ENCODE data around the gene HAND1.

Gene HAND1

GRCh38 chr5:154483654-154484392 lies 5.8 kb upstream of the HAND1 start:
- H3K27me3 ChIP-seq (ENCODE audit: insufficient read depth, poor library complexity, severe bottlenecking) = peaks cover 87% of the 10 kb centered on the region
- no peak for DNase-seq (ENCODE audit: low read depth in 1 of 2, low spot score in 1 of 2)
- no peak overlapping the region for H3K27ac ChIP-seq (replicated peaks)
- TF ChIP-seq GABPA (IDR thresholded peaks at IDR 0.05; ENCODE audit: low read depth) (no peak), CTCF (IDR thresholded peaks at IDR 0.05; ENCODE audit: insufficient read depth, low read length) (no peak), SPI1 (IDR thresholded peaks at IDR 0.05; ENCODE audit: borderline replicate concordance, low read depth) (no peak), POLR2AphosphoS5 (IDR thresholded peaks at IDR 0.05; ENCODE audit: low read depth) (no peak)
- TF ChIP-seq, protein P1, sequence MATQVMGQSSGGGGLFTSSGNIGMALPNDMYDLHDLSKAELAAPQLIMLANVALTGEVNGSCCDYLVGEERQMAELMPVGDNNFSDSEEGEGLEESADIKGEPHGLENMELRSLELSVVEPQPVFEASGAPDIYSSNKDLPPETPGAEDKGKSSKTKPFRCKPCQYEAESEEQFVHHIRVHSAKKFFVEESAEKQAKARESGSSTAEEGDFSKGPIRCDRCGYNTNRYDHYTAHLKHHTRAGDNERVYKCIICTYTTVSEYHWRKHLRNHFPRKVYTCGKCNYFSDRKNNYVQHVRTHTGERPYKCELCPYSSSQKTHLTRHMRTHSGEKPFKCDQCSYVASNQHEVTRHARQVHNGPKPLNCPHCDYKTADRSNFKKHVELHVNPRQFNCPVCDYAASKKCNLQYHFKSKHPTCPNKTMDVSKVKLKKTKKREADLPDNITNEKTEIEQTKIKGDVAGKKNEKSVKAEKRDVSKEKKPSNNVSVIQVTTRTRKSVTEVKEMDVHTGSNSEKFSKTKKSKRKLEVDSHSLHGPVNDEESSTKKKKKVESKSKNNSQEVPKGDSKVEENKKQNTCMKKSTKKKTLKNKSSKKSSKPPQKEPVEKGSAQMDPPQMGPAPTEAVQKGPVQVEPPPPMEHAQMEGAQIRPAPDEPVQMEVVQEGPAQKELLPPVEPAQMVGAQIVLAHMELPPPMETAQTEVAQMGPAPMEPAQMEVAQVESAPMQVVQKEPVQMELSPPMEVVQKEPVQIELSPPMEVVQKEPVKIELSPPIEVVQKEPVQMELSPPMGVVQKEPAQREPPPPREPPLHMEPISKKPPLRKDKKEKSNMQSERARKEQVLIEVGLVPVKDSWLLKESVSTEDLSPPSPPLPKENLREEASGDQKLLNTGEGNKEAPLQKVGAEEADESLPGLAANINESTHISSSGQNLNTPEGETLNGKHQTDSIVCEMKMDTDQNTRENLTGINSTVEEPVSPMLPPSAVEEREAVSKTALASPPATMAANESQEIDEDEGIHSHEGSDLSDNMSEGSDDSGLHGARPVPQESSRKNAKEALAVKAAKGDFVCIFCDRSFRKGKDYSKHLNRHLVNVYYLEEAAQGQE (IDR thresholded peaks at IDR 0.05; ENCODE audit: insufficient replicate concordance, low read depth) = no peak
- H3K4me3 ChIP-seq (replicated peaks; ENCODE audit: insufficient read depth, low read length) = no peak overlapping the region

- H3K4me3 ChIP-seq (replicated peaks; ENCODE audit: insufficient read depth, low read length) = no peak overlapping the region
- no peak overlapping the region for H3K27ac ChIP-seq (replicated peaks)
- TF ChIP-seq, protein P1 (IDR thresholded peaks at IDR 0.05; ENCODE audit: insufficient replicate concordance, low read depth) = no peak
- no peak for TF ChIP-seq SPI1 (IDR thresholded peaks at IDR 0.05; ENCODE audit: borderline replicate concordance, low read depth)
- no peak for TF ChIP-seq POLR2AphosphoS5 (IDR thresholded peaks at IDR 0.05; ENCODE audit: low read depth)
- no peak for TF ChIP-seq GABPA (IDR thresholded peaks at IDR 0.05; ENCODE audit: low read depth)
- TF ChIP-seq CTCF (IDR thresholded peaks at IDR 0.05; ENCODE audit: insufficient read depth, low read length) = no peak
- no peak for DNase-seq (ENCODE audit: low read depth in 1 of 2, low spot score in 1 of 2)
- H3K27me3 ChIP-seq (ENCODE audit: insufficient read depth, poor library complexity, severe bottlenecking) = peaks cover 97% of the 10 kb centered on the region
These were observed 4.8 kb upstream of the HAND1 start for GRCh38 chr5:154482528-154483449.

- Histone ChIP-seq H3K4me3 (replicated peaks; ENCODE audit: insufficient read depth, low read length) (no peak overlapping the region), H3K27ac (replicated peaks) (no peak overlapping the region), H3K27me3 (ENCODE audit: insufficient read depth, poor library complexity, severe bottlenecking) (peaks cover 98% of the 10 kb centered on the region)
- DNase-seq (ENCODE audit: low read depth in 1 of 2, low spot score in 1 of 2) = no peak
- TF ChIP-seq CTCF (IDR thresholded peaks at IDR 0.05; ENCODE audit: insufficient read depth, low read length) = no peak
- TF ChIP-seq, protein P1 (IDR thresholded peaks at IDR 0.05; ENCODE audit: insufficient replicate concordance, low read depth) = no peak
- no peak for TF ChIP-seq SPI1 (IDR thresholded peaks at IDR 0.05; ENCODE audit: borderline replicate concordance, low read depth)
- no peak for TF ChIP-seq GABPA (IDR thresholded peaks at IDR 0.05; ENCODE audit: low read depth)
- TF ChIP-seq POLR2AphosphoS5 (IDR thresholded peaks at IDR 0.05; ENCODE audit: low read depth) = no peak
These were observed 3.8 kb upstream of the HAND1 start for GRCh38 chr5:154481584-154482381.

All from HL-60 (cell line).